Stimulated activated CD4-positive, alpha-beta T cell treated with anti-CD3 and anti-CD28 coated beads, Interleukin-1b, Interleukin-23, amount 100 ng/mL, for 1 hour (primary cell): ENCODE data around the gene NRP1.

Source experiments
- DNase-seq, 2 donors: peaks; one replicate each; pipeline ENCODE4 v3.0.0-alpha.2; 2020; ENCODE audit warnings: low read depth in 2 of 2

The NRP1 gene

DNA sequence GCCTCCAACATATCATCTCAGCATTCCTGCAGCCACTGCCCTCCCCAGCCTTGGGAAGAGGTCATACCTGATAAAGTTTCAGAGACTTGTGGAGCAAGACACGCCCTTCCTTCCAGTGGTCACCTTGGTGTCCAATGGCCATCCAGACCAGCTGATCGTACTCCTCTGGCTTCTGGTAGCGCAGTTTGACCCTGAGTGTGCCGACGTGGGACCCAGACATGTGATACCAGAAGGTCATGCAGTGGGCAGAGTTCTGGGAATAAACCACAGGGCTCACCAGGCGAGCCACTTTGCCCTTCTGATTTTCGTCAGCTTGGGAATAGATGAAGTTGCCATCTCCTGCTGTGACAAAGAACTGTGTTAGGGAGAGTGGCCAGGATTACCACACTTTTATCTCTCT lies 148.3 kb downstream of the NRP1 start:
- DNase-seq: no peak

DNA sequence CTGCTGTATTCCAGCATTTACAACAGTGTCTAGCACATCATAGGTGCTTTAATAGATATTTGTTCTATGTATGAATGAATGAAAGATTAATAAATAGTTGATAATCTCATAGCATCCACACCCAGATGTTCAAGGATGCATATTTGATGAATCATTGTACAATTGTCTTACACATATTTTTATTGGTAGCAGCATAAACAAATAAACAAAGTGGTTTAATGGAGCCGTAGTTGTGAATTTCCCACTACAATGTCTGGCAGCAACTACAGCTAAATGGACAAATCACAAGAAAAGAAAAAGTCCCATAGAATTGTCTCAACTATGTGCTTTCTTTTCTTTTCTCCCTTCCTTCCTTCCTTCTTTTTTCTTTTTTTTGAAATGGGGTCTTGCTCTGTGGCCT lies 150.8 kb downstream of the NRP1 start:
- no peak for DNase-seq

DNA sequence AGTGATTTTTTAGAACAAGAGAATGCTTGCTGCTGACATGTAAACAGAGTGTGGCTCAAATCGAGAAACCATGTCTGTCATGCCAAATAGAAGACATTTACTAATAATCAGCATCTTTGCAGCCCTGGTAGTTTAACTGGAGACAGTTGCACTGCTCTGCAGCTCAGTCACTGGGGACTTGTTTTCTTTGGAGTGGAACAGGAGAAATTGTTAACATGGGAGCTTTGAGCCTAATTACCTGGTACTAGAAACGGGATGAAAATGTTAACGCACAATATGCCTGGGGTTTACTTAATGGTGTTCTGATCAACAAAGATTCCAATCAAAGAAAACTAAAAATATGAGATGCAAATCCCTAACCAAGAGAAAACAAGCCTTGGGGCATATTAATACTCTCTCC lies 153.5 kb downstream of the NRP1 start:
- no peak for DNase-seq

DNA sequence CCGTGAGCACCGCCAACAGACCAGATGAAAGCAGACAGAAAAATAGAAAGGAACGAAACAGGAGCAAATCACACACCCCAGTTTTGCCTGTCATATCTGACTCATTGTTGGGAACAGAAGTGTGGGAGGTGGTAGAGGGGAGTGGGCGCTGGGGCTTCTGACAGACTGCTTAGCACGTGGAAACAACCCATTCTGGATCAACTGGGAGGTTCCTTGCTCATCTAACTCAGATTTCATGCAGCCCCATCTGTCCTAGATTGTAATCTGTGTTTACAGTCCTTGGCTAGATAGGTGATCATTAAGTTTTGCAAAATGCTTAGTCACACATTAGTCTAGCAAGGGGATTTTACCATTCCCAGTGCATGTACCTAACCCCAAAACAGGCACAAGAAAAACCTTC lies 154.1 kb downstream of the NRP1 start:
- no peak for DNase-seq

DNA sequence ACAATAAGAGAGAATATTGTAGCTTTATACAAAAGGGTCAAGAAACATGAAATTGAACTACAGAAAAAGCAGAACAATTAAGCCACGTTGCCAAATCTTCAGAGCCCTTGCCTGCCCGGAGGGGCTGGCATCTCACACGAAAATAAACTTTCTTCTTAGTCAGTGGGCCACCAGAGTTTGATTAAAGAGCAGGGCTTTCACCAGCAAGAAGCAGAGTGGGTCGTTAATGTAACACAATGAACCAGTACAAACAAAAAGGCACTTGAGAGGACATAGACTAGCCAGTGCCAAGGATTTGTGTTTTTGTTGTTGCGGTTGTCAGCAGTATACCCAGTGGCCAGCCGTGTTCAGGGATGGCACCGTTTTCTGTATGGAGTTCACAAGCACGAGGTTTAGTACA lies 155.4 kb downstream of the NRP1 start:
- no peak for DNase-seq

DNA sequence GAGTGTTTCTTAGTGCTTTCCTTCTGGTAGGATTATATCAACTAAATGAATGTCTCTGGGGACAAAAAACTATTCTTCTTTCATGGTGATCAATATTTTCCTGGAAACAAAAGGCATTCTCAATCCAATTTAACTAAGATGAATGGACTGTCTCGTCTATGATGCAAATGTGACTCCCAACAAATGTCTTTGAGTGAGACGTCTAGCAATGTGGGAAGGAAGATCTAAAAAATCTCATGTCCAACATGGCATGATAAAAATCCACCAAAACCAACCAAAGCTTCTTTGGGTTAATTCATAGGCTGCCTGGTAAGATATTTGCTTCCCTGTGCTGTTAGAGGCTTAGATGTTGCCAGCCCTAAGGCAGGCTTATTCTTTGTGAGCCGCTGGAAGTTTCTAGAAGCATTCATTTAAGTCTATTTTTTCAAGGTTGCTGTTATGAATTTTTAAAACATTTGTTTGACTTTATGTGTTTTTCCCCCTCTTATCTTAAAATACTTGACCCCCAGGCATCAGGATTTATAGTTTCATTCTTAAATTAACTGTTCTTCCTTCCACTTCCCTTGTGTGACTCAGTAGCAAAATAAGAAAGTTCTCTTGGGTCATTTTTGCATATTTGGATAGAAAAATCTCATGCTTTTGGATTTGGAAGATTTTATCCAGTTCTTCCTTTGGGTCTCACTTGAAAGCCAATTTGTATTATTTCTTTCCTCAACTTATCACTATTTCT lies 156.3 kb downstream of the NRP1 start:
- no peak for DNase-seq

DNA sequence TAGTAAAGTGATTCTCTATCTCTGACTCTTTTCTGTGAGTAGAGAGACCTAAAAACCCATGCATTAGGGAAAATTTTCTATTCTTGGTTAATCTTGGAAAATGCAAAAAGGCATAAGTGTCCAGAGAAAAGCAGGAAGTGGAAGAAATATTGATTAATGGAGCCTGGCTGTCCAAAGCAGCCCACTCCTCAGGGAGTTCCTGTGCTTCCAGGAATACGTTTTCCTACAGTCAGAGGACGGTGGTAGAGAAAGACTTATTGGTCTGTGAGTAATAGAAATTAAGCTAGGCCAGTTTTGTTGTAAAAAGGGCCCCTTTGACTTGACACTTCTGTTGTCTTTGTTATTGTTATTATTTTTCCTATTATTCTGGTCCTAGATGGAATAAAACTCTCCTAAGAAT lies 157.8 kb downstream of the NRP1 start:
- DNase-seq: no peak

DNA sequence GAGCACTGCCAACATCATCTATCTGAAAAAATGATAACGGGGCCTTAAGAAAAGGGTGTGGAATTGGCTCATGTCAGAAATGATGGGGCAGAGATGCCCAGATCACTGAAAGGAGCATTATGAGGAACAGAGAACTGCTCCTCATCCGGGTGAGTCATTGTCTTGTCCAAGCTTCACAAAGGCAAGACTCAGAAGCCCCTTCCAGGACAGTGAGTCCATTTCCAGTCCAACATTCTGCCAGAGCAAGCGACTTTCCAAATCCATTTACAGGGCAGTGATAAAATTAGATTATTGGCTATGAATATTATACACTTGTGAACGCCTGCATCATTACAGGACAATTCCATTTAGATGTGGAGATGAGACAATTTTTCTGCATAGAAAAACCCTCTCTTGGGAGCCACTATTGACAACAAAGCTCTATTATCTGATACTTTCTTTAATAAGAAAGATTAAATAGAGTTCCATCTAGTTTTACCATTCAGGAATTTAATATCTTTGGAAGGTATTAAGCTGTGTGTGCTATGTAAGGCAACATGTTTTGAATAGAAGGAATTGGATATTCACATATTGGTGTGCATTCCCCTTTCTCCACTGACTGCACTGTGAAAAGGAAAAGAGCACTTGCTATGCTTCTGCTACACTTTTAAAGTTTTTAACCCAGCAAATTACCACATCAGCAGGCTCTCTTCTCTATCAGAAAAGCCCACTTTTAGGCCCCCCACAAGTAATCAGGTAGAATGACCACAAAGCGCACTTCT lies 159.6 kb downstream of the NRP1 start:
- no peak for DNase-seq

DNA sequence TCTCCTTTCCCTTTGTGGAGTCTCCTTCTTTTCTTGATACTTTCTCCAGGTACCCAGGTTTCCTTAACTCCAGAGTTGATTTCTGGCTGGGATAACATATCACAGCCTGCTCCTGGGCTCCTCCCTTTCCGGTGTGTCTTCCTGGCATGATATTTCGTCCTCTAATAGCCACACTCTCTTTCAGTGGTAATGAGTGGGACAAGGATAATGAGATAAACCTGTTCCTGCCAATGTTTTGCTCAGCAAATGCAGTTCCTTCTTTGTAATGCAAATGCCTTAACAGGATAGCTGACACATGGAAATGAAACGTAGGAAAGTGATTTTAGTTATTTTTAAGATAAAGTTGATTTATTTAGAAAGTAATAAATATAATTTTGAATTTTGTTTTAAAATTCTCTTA lies 168.6 kb downstream of the NRP1 start:
- no peak for DNase-seq

DNA sequence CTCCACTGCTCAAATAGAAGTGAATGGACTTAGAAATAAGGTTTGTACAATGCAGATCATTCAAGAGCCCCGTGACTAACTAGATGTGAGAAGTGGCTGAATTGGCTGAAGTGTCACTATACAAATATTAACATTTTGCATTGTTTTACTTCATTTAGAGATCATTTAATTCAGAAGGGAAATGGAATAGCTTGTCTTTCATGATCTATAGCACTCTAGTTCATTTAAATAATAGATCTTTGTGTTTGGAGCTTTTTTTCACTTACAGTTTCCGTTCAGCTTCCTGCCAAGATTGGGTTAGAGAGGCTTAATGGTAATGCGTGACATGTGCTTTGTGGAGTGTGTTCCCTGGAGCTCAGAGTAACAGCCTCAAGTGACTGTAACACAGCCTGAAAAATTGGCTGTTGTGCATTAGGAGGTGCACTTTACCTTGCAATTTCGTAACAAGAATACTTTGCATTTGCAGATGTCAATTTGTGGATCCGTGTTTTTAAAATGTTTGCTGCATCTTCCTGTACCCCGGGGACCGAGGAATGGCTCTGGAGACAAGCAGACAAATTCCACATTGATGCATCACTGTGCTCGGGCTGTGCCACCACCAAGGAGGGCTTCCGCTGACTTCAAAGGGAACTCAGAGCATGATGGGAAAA lies 170.3 kb downstream of the NRP1 start:
- no peak for DNase-seq

DNA sequence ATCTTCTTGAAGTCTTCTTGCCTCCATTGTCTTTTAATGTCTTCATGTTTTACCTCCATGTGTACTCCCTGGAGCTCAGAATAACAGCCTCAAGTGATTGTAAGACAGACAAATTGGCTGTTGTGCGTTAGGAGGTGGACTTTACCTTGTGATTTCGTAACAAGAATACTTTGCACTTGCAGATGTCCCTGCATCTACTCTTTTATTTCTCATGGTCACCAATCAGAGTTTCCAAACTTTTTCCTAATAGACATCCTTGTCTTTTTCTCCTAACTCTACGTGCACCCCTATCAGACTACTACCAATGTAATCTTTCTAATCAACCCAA lies 172.3 kb downstream of the NRP1 start:
- no peak for DNase-seq

DNA sequence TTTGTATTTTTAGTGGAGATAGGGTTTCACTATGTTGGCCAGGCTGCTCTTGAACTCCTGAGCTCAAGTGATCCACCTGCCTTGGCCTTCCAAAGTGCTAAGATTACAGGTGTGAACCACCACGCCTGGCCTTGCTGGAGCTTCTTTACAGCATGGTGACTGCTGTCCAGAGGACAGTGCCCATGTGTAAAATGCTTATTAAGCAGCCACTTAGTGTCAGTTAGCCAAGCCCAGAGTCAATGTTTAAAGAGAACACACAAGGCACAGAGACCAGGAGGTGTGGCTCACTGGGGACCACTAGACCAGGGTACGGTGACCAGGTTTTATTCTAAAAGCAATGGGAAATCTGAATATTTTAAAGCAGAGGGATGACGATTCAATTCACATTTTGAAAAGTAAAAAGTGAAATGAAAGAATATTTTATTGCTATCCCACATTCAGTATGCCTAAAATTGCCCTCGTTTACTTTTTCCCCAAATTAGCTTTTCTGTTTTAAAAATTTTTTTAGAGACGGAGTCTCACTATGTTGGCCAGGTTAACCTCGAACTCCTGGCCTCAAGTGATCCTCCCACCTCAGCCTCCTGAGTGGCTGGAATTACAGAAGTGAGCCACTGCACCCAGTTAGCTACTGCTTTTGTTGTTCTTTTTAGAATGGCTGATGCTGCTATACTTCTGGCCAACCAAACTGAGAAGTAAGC lies 172.8 kb downstream of the NRP1 start:
- no peak for DNase-seq

DNA sequence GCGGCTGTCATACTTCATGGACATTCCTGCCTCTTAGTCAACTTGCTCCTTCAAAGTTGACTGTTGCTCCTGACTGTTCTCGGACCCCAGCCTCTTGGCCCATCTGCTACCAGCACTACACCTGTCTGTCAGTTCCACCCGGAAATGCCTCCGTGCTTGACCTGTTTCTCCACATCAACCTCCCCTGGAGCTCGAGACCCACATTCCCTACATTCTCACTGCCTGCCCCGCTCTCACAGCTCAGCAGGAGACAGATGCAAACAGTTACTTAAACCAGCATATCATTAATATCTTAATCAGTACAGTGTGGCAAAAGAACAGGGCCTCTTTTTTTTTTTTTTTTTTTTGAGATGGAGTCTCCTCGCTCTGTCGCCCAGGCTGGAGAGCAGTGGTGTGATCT lies 174.3 kb downstream of the NRP1 start:
- no peak for DNase-seq

DNA sequence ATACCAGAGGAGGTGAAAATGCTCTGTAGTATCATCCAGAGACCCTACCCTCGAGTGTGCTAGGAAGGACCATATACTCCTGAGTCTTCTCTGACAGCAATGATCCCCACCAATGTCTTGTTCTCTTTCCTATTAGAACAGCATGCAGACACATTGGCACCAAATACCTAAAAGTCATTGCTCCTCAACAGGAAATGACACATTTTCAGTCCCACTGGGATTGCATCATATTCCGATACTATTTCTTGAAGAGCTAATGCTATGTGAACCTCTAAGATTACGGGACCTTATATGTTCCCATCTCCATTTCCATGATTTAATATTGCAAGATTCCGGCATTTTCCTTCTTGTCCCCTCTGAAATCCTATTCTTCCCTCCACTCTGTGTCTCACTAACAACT lies 177.4 kb downstream of the NRP1 start:
- DNase-seq: no peak

DNA sequence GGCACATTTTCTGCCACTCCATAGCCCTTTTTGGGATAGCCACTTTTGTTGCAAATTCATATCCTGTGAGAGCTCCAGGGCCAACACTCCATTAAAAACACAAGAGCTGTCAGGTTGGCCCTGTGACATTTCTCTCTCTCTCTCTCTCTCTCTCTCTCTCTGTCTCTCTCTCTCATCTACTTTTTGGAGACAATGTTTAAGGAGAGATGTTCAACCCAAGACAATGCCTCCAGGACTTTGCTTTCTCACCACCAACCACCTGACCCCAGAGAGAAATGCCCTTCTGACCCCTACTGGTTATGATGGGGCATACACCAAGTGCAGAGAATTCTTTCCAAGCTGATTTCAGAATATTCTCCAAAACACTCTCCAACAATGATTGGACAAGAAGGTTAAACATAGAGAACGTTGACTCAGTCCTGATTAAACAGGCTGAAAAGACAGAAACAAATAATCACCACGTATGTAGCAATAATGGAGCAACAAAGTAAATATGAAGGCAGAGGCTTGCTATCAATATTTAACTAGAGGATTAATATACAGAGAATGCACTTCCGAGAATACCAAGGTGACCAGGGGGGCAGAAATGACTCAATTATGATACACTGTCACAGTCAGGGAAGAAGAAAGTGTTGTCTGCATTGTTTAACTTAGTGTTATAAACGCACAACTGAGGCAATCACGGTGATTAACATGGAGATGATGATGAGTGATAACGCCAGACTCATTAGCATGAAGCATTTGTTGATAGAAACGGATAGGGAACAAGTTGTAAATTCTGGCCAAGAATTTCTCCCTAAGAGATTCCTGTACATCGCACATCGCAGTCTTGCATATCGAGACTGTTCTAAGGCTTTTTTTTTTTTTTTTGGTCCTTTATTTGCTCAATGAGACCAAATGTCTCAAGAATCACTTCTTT lies 178.5 kb downstream of the NRP1 start:
- DNase-seq: no peak

DNA sequence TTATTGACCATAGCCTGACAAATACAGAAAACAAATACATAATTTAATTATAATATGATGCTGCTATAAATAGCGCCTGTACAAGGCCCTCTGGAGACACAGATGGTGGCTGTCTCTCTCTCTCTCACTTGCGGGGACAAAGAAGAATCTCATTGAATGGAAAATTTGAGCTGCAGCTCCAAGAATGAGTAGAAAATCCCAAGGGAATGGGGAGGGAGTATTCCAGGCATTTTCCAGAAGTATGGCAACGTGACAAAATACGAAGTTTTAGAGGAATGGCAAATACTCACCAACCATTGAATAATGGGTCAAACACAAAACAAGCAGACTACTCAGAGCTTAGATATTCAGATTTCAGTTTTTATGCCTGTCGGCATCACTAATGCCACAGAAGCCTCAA lies 179.9 kb downstream of the NRP1 start:
- DNase-seq: no peak

DNA sequence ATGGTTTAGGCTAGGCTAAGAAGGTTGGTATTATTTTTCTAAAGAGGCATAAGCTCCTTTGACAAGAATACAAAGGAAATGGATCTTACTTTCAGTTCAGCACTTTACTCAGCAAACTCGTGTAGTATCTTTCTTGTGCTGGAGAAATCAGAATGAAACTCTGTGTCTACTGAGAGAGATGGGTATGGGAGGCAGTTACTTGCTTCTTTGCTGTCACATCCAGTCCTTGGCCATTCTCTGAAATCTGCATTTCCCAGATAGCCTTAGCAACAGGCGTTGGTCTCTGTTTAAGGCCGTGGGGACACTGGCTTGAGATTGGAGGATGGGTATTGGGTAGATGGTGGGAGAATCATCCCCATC lies 180.5 kb downstream of the NRP1 start:
- DNase-seq: no peak

DNA sequence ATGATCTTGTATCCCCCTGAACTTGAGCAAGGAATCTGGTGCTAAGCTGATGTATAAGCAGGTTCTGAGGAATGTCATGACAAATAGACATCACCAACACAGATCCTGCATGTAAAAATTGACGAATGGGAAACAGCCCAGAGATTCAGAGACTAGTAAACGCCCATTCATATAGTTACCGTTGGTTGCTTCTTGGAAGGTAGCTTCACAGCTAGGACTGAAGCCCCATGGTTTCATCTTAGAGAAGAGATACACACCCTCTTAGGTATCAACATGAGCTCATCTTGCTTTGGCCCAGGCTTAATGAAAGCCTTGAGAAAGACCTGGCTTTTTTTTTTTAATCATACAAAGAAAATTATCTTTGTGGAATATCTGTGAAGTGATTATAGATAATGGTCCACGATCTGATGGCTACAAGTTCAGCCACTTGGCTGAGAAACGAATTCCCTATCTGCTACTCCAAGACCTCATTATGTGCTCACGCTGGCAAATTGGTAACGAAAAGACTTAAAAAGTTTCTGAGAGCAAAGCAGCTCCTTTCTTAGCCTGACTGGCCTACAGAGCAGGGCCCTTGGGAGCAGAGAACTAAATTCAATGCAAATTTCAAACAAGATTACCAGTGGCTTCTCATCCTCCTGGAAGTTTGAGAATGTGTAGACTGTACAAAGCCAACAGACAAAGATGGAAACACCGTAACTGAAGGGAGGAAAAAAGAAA lies 181.1 kb downstream of the NRP1 start:
- no peak for DNase-seq

DNA sequence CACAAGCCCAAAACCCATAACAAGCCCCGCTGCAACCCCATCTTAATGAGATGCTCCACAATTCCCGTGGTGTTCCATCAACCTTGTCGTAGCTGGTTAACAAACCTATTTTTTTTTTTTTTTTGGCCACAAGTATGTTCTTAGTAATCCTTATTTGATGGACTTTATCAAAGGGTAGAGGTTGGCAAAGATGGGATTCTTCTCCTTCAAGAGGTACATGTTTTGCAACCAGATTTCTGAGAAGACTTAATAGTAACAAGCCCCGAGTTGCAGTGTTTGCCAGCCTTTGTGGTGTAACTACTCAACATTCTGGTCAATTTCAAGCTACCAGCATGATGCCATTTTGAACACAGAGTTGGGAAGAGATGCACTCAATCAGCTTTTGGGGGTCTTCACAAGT lies 181.7 kb downstream of the NRP1 start:
- DNase-seq: no peak

DNA sequence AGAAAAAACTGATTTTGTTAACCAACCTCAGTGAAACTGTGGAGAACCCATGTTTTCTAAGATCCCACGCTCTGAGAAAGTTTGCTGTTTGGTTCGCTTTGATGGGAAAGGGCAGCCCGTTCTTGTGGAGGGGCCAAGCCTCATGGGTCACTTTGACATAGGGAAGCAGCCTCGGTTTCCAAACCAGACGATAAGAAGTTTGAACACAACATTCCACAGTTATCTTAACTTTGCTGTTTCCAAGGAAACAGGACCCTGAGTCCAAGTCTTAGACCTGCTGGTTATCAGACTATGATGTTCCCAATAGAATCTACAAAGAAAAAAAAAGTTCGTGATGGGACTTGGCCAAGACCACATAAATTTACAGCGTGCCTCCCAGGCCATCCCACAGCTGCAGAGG lies 182.3 kb downstream of the NRP1 start:
- DNase-seq: no peak

DNA sequence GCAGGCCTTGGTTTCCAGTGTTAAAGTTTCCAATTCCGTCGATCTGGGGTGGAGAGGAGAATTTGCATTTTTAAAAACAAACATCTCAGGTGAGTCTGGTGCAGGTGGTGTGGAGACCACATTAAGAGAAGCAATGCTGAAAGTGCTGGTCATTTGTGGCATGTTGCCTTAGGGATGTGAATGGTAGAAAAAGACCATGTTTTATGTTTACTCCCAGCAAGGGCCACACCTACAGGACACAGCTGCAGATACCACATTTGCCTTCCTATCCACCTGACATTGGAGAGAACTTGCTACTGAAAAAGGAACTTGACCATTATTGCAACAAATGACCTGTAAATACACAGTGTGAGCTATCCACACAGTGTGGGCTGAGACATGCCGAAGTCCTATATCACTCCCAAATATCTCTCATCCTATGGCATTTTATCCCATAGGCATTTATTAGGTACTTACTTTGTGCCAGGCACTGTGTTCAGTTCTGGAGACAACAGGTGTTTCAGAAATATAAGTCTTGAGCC lies 183.1 kb downstream of the NRP1 start:
- DNase-seq: no peak
